Astrocyte (in vitro differentiated cells and primary cell): ENCODE measurements around the gene WASHC3.

ENCODE experiments used
- CTCF ChIP-seq: IDR thresholded peaks from 2 replicates; pipeline ENCODE4 v1.5.1; 2011; ENCODE audit warnings: low read depth, mild to moderate bottlenecking, inconsistent platforms, low read length, moderate library complexity; ENCODE audit not compliant: insufficient read depth
- EZH2 ChIP-seq: IDR thresholded peaks from 2 replicates; pipeline ENCODE4 v1.6.1; 2012; ENCODE audit warnings: mild to moderate bottlenecking, low read length, inconsistent platforms; ENCODE audit not compliant: insufficient read depth

- TF ChIP-seq CTCF = no peak
- no peak for TF ChIP-seq EZH2
Observed at GRCh38 chr12:102024765-102025164, 37.0 kb downstream of the WASHC3 start.
